SK-N-SH (cell line): ENCODE measurements around the gene DMD. TPM values are rescaled to one million over a fixed set of nuclear protein-coding genes. Genes with fewer than 3 reads are reported as not detected.

Source experiments
- CTCF ChIA-PET: fragments of 300-600, 350-600 bp; formaldehyde crosslinking; extraction: SDS; loops from one replicate; lab custom pipeline; 2021; lab: Yijun Ruan, JAX
- POLR2A ChIA-PET: fragments of 350-600 bp; sonication (Branson Sonifier 250); formaldehyde crosslinking; extraction: SDS; loops from one replicate; lab custom pipeline; 2020; ENCODE audit warnings: antibody characterized with exemption, inconsistent platforms; lab: Yijun Ruan, JAX
- DNase-seq: peaks from one replicate; pipeline ENCODE4 v3.0.0; 2012
- H2AFZ ChIP-seq: fragments of 200-600 bp; sonication (generic); 2 replicates; pipeline ENCODE4 v1.8.1; 2016; ENCODE audit warnings: antibody characterized with exemption, mild to moderate bottlenecking, low read depth
- H3F3A ChIP-seq: fragments of 200-600 bp; sonication (generic); replicated peaks from 2 replicates; pipeline ENCODE3; 2016; ENCODE audit warnings: antibody characterized with exemption, mild to moderate bottlenecking; ENCODE audit not compliant: insufficient read depth
- H3K27ac ChIP-seq, 2 experiments: fragments of 200-500 bp in 1 of 2; fragments of 200-600 bp in 1 of 2; sonication (Bioruptor generic) in 1 of 2; sonication (generic), shearing (Covaris generic) in 1 of 2; 2 replicates each; pipeline versions ENCODE4 v1.5.1 to v1.6.1; 2014 to 2016; ENCODE audit warnings: low read depth in 2 of 2, inconsistent platforms in 1 of 2, low read length in 1 of 2, mild to moderate bottlenecking in 1 of 2, mixed read lengths in 1 of 2
- H3K27me3 ChIP-seq: fragments of 200-600 bp; sonication (generic), shearing (Covaris generic); 2 replicates; pipeline ENCODE4 v1.6.1; 2016; ENCODE audit warnings: mixed run types; ENCODE audit not compliant: insufficient read depth
- H3K36me3 ChIP-seq, 2 experiments: fragments of 200-500 bp in 1 of 2; fragments of 200-600 bp in 1 of 2; sonication (Bioruptor generic) in 1 of 2; sonication (generic) in 1 of 2; replicated peaks in 1 of 2; 2 replicates each; pipeline versions ENCODE3 to v1.5.1; 2014 to 2016; ENCODE audit warnings: low read length in 1 of 2, mild to moderate bottlenecking in 1 of 2; ENCODE audit not compliant: insufficient read depth in 2 of 2, control insufficient read depth in 1 of 2
- H3K4me1 ChIP-seq, 2 experiments: fragments of 200-500 bp in 1 of 2; fragments of 200-600 bp in 1 of 2; sonication (Bioruptor generic) in 1 of 2; sonication (generic), shearing (Covaris generic) in 1 of 2; 2 replicates each; pipeline versions ENCODE4 v1.5.1 to v1.6.1; 2014 to 2016; ENCODE audit warnings: low read depth in 1 of 2, low read length in 1 of 2, mixed run types in 1 of 2; ENCODE audit not compliant: insufficient read depth in 2 of 2, control insufficient read depth in 1 of 2
- H3K4me2 ChIP-seq: fragments of 200-600 bp; sonication (generic), shearing (Covaris generic); 2 replicates; pipeline ENCODE4 v1.6.1; 2017; ENCODE audit warnings: mixed run types
- H3K4me3 ChIP-seq, 2 experiments: fragments of 200-500 bp in 1 of 2; fragments of 200-600 bp in 1 of 2; sonication (Bioruptor generic) in 1 of 2; sonication (generic), shearing (Covaris generic) in 1 of 2; 2 replicates each; pipeline versions ENCODE4 v1.5.1 to v1.8.1; 2014 to 2016; ENCODE audit warnings: low read depth in 2 of 2, inconsistent platforms in 1 of 2, low read length in 1 of 2, mild to moderate bottlenecking in 1 of 2, mixed read lengths in 1 of 2, moderate library complexity in 1 of 2
- H3K79me2 ChIP-seq: fragments of 200-600 bp; sonication (generic); 2 replicates; pipeline ENCODE4 v1.8.1; 2017; ENCODE audit warnings: mild to moderate bottlenecking; ENCODE audit not compliant: insufficient read depth
- H3K9ac ChIP-seq: fragments of 200-600 bp; sonication (generic); 2 replicates; pipeline ENCODE4 v1.6.1; 2017; ENCODE audit warnings: mixed run types
- H3K9me2 ChIP-seq: fragments of 200-600 bp; sonication (generic); 2 replicates; pipeline ENCODE4 v1.6.1; 2017; ENCODE audit warnings: mixed run types
- H3K9me3 ChIP-seq: fragments of 200-600 bp; sonication (generic); 2 replicates; pipeline ENCODE4 v1.6.1; 2017; ENCODE audit warnings: mixed run types, mild to moderate bottlenecking, moderate library complexity
- H4K20me1 ChIP-seq: fragments of 200-600 bp; sonication (generic); 2 replicates; pipeline ENCODE4 v1.6.1; 2017; ENCODE audit warnings: mild to moderate bottlenecking, mixed run types; ENCODE audit not compliant: insufficient read depth
- CHD2 ChIP-seq: fragments of 150-350 bp; IDR thresholded peaks from 2 replicates; pipeline ENCODE4 v1.6.1; 2018; ENCODE audit warnings: low read length; ENCODE audit not compliant: partially characterized antibody
- ELF1 ChIP-seq: IDR thresholded peaks from 2 replicates; pipeline ENCODE4 v1.4.0; 2012
- EZH2phosphoT487 ChIP-seq: fragments of 200-600 bp; sonication (generic); IDR thresholded peaks from 2 replicates; pipeline ENCODE4 v1.6.1; 2017; ENCODE audit warnings: low read depth, mixed run types, mild to moderate bottlenecking, antibody characterized with exemption, moderate library complexity, borderline replicate concordance
- FOSL2 ChIP-seq: IDR thresholded peaks from 2 replicates; pipeline ENCODE4 v1.4.0; 2012; ENCODE audit warnings: low read depth, mild to moderate bottlenecking, moderate library complexity, borderline replicate concordance
- FOXM1 ChIP-seq: IDR thresholded peaks from 2 replicates; pipeline ENCODE4 v1.4.0; 2012; ENCODE audit warnings: low read depth, mild to moderate bottlenecking
- GABPA ChIP-seq: IDR thresholded peaks from 2 replicates; pipeline ENCODE4 v1.4.0; 2012; ENCODE audit warnings: low read depth, mild to moderate bottlenecking
- GATA2 ChIP-seq: sonication (generic); formaldehyde crosslinking; IDR thresholded peaks from 2 replicates; pipeline ENCODE4 v1.5.0; 2020; ENCODE audit warnings: mild to moderate bottlenecking, missing genetic modification reagents
- IRF3 ChIP-seq: fragments of 150-350 bp; IDR thresholded peaks from 2 replicates; pipeline ENCODE4 v1.6.1; 2016; ENCODE audit warnings: mild to moderate bottlenecking, low read depth, low read length
- JUND ChIP-seq: IDR thresholded peaks from 2 replicates; pipeline ENCODE4 v1.4.0; 2012
- MAX ChIP-seq: IDR thresholded peaks from 2 replicates; pipeline ENCODE4 v1.4.0; 2012; ENCODE audit warnings: low read depth
- MEF2A ChIP-seq: IDR thresholded peaks from 2 replicates; pipeline ENCODE4 v1.4.0; 2012; ENCODE audit warnings: low read depth, borderline replicate concordance
- MXI1 ChIP-seq: IDR thresholded peaks from 2 replicates; pipeline ENCODE4 v1.6.1; 2012; ENCODE audit warnings: mild to moderate bottlenecking, low read depth, low read length, improper control_type of control experiment
- NFIC ChIP-seq: IDR thresholded peaks from 2 replicates; pipeline ENCODE4 v1.4.0; 2012; ENCODE audit warnings: borderline replicate concordance
- RCOR1 ChIP-seq: fragments of 150-350 bp; IDR thresholded peaks from 2 replicates; pipeline ENCODE4 v1.6.1; 2017; ENCODE audit warnings: antibody characterized with exemption, low read length
- SIN3A ChIP-seq: IDR thresholded peaks from 2 replicates; pipeline ENCODE4 v1.6.1; 2012; ENCODE audit warnings: low read depth, mild to moderate bottlenecking, low read length, moderate library complexity, borderline replicate concordance
- TEAD4 ChIP-seq: IDR thresholded peaks from 2 replicates; pipeline ENCODE4 v1.4.0; 2012; ENCODE audit warnings: mild to moderate bottlenecking, borderline replicate concordance; ENCODE audit not compliant: insufficient read depth
- USF1 ChIP-seq: IDR thresholded peaks from 2 replicates; pipeline ENCODE4 v1.4.0; 2012; ENCODE audit warnings: low read depth, borderline replicate concordance
- USF2 ChIP-seq: fragments of 150-350 bp; IDR thresholded peaks from 2 replicates; pipeline ENCODE4 v1.6.1; 2017; ENCODE audit warnings: antibody characterized with exemption, low read length, low read depth, borderline replicate concordance
- YY1 ChIP-seq: IDR thresholded peaks from 2 replicates; pipeline ENCODE4 v1.4.0; 2012; ENCODE audit warnings: low read depth, mild to moderate bottlenecking
- WGBS: methylation state at CpG from one replicate; pipeline ENCODE4 v1.1.6; 2017; ENCODE audit warnings: low lambda C conversion rate; 5-methylcytosine and 5-hydroxymethylcytosine counted together
- polyA plus RNA-seq, 3 experiments: library from polyadenylated mRNA; depleted of rRNA; stranded (reverse); fragments of >200 nt; gene quantifications; 2 replicates each; pipeline ENCODE4 v1.2.3, GENCODE V29; 2012

Gene DMD
- polyA plus RNA-seq, 1 of the 3 experiments (the other 2 are of a cell fraction) = 3.9 TPM

GRCh38 chrX:32572644-32573043, 638.7 kb downstream of the DMD start:
- 8% methylated on average over 2 of the region's 2 CpGs for WGBS

GRCh38 chrX:32571579-32571978, 639.8 kb downstream of the DMD start:
- 10% methylated on average over 2 of the region's 2 CpGs for whole genome bisulfite sequencing
- DNase-seq = no peak
- Histone ChIP-seq H3K27ac (no peak overlapping the region), H3K4me2 (no peak overlapping the region), H3K79me2 (no peaks in the 10 kb centered on the region), H2AFZ (no peak overlapping the region), H3F3A (no peaks in the 10 kb centered on the region), H3K9ac (no peak overlapping the region), H3K36me3 (no peaks in the 10 kb centered on the region), H4K20me1 (no peaks in the 10 kb centered on the region), H3K4me1 (no peaks in the 10 kb centered on the region), H3K9me2 (no peaks in the 10 kb centered on the region), H3K4me3 (no peak overlapping the region), H3K27me3 (no peaks in the 10 kb centered on the region), H3K9me3 (no peaks in the 10 kb centered on the region)
- ChIA-PET POLR2A (no interaction called here), CTCF (interaction anchor here (0.8 kb wide), 1 partner anchor 9 kb away, joined by 3 read pairs; no protein-coding TSS in a partner anchor)
- TF ChIP-seq FOSL2 (no peak), GABPA (no peak), TEAD4 (no peak), ELF1 (no peak), IRF3 (no peak), NFIC (no peak), FOXM1 (no peak), SIN3A (no peak), EZH2phosphoT487 (no peak), USF1 (no peak), RCOR1 (no peak), MEF2A (no peak), YY1 (no peak), MAX (no peak), MXI1 (no peak), USF2 (no peak), CHD2 (no peak), JUND (no peak)

More at GRCh38 chrX:32572644-32573043, 638.7 kb downstream of the DMD start:
- Histone ChIP-seq H3K9me2 (no peaks in the 10 kb centered on the region), H3K79me2 (no peaks in the 10 kb centered on the region), H3K36me3 (no peaks in the 10 kb centered on the region), H3K9ac (no peak overlapping the region), H3F3A (no peaks in the 10 kb centered on the region), H3K4me1 (no peaks in the 10 kb centered on the region), H3K9me3 (no peaks in the 10 kb centered on the region), H3K27ac (no peak overlapping the region), H4K20me1 (no peaks in the 10 kb centered on the region), H3K27me3 (no peaks in the 10 kb centered on the region), H2AFZ (no peak overlapping the region), H3K4me2 (no peak overlapping the region), H3K4me3 (no peak overlapping the region)
- TF ChIP-seq TEAD4 (no peak), YY1 (no peak), GATA2 (no peak)
- POLR2A ChIA-PET = no interaction called here
- DNase-seq = no peak
- CTCF ChIA-PET = no interaction called here
